Caco-2 (cell line): Measurements from ENCODE around the gene KDM4C. TPM values are rescaled to one million over a fixed set of nuclear protein-coding genes. Genes with fewer than 3 reads are reported as not detected.

Experiments
- BruUV-seq: library from RNA; stranded (reverse); fragments of 400-500 nt; replicated peaks from 2 replicates; lab custom pipeline; 2021; lab: Mats Ljungman, UMichigan
- CTCF ChIA-PET: fragments of 300-600 bp; sonication (Branson Sonifier 250); formaldehyde crosslinking; loops from one replicate; lab custom pipeline; 2022; ENCODE audit warnings: antibody characterized with exemption; lab: Charles Lee
- POLR2A ChIA-PET: fragments of 300-600 bp; sonication (Branson Sonifier 250); formaldehyde crosslinking; loops from one replicate; lab custom pipeline; 2022; ENCODE audit warnings: antibody characterized with exemption; lab: Charles Lee
- DNase-seq, 2 experiments: peaks; one replicate each; pipeline versions ENCODE4 v3.0.0 to v3.0.0-alpha.2; 2020 to 2022
- H3K27me3 ChIP-seq: replicated peaks from 2 replicates; pipeline ENCODE4 v1.6.0; 2011; ENCODE audit warnings: low read length; ENCODE audit not compliant: control insufficient read depth, insufficient read depth
- H3K36me3 ChIP-seq: 2 replicates; pipeline ENCODE4 v1.5.1; 2011; ENCODE audit warnings: low read length; ENCODE audit not compliant: control insufficient read depth, insufficient read depth
- H3K4me1 ChIP-seq: fragments of 250-450 bp; sonication (Bioruptor Pico); 2 replicates; pipeline ENCODE4 v1.5.1; 2020; ENCODE audit warnings: mild to moderate bottlenecking
- H3K4me3 ChIP-seq: 2 replicates; pipeline ENCODE4 v1.5.1; 2011; ENCODE audit warnings: low read depth, mild to moderate bottlenecking, control low read depth, low read length
- H3K9me3 ChIP-seq: fragments of 250-450 bp; sonication (Bioruptor Pico); 2 replicates; pipeline ENCODE4 v1.5.1; 2020; ENCODE audit warnings: mild to moderate bottlenecking, moderate library complexity
- H3K27ac Mint-ChIP-seq: one replicate; pipeline ENCODE4 v1.8.0; 2022; ENCODE audit warnings: mixed read lengths; ENCODE audit not compliant: unreplicated experiment
- H3K27me3 Mint-ChIP-seq: one replicate; pipeline ENCODE4 v1.8.0; 2022; ENCODE audit warnings: mixed read lengths; ENCODE audit not compliant: insufficient read depth, unreplicated experiment
- H3K36me3 Mint-ChIP-seq: one replicate; pipeline ENCODE4 v1.8.0; 2022; ENCODE audit warnings: mild to moderate bottlenecking, mixed read lengths; ENCODE audit not compliant: insufficient read depth, unreplicated experiment
- H3K4me1 Mint-ChIP-seq: one replicate; pipeline ENCODE4 v1.8.0; 2022; ENCODE audit warnings: low read depth, mixed read lengths; ENCODE audit not compliant: unreplicated experiment
- H3K4me3 Mint-ChIP-seq: one replicate; pipeline ENCODE4 v1.8.0; 2022; ENCODE audit warnings: mild to moderate bottlenecking, moderate library complexity, mixed read lengths; ENCODE audit not compliant: unreplicated experiment
- H3K9me3 Mint-ChIP-seq: one replicate; pipeline ENCODE4 v1.8.0; 2022; ENCODE audit warnings: mixed read lengths; ENCODE audit not compliant: unreplicated experiment
- CTCF ChIP-seq, 2 experiments: fragments of 200-600 bp in 1 of 2; IDR thresholded peaks; 1 replicate in 1 of 2; 2 replicates in 1 of 2; pipeline versions ENCODE4 v1.5.1 to v1.8.0; 2011 to 2022; ENCODE audit warnings: antibody characterized with exemption in 1 of 2, control low read depth in 1 of 2, inconsistent platforms in 1 of 2, low read depth in 1 of 2, low read length in 1 of 2, mild to moderate bottlenecking in 1 of 2, moderate library complexity in 1 of 2; ENCODE audit not compliant: insufficient read depth in 1 of 2, severe bottlenecking in 1 of 2, unreplicated experiment in 1 of 2
- intact Hi-C: fragments of 100-400 bp; cut with micrococcal nuclease; formaldehyde crosslinking; loops from one replicate; pipeline ENCODE4 v1.10.0; 2022; ENCODE audit not compliant: unreplicated experiment
- total RNA-seq: library from RNA; stranded (reverse); gene quantifications from 2 replicates; pipeline ENCODE4 v1.2.3, GENCODE V29; 2022

Gene KDM4C
- total RNA-seq, 1 experiment from 2014 or later: 40.3 TPM

DNA sequence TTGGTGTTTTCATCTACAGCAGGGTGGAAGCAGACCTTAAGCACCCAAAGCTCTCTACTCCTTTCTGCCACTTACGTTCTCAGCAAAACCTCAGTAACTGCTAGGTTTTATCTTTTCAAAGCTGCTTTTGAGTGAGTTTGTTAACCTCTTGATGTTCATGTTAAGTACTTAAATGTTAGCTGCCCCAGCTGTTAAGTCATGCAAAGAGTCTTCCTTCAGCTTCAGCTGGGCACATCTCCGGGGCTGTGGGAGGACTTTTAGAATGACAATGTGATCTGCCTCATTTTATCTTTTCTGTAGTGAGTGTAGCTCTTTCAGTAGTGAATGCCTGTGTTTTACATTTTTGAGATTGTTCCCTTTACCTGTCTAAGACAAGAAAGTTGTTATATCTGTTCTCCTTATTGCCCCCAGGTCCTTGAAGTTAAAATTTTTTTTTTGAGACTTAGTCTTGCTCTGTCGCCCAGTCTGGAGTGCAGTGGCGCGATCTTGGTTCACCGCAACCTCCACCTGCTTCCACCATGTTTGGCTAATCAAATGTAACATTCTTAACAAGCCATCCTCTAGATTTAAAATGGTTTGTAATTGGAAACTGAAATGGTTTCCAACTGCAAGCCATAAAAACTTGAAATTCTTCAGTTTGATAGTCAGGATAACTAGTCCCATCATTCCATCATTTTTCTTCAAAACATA, 19.6 kb downstream of the KDM4C start:
- no peak overlapping the region for H3K4me3 Mint-ChIP-seq
- no peak overlapping the region for H3K4me3 ChIP-seq
- TF ChIP-seq CTCF (IDR thresholded peaks at IDR 0.05; ENCODE audit: insufficient read depth in 1 of 2, low read depth in 1 of 2, low read length in 1 of 2, severe bottlenecking in 1 of 2, unreplicated experiment in 1 of 2): no peak
- H3K27me3 ChIP-seq: no peaks in the 10 kb centered on the region
- H3K4me1 ChIP-seq: peaks cover 47% of the 10 kb centered on the region
- H3K36me3 Mint-ChIP-seq: peaks cover 24% of the 10 kb centered on the region
- no peaks in the 10 kb centered on the region for H3K27me3 Mint-ChIP-seq
- peaks cover under 1% of the 10 kb centered on the region for H3K4me1 Mint-ChIP-seq
- intact Hi-C loops: no loop called here
- H3K36me3 ChIP-seq: no peaks in the 10 kb centered on the region
- POLR2A ChIA-PET: no interaction called here
- no peak for DNase-seq
- H3K9me3 ChIP-seq: no peaks in the 10 kb centered on the region
- H3K27ac Mint-ChIP-seq: peak overlapping the region; percentile 42
- no TSS peak for BruUV-seq
- CTCF ChIA-PET: no interaction called here
- no peaks in the 10 kb centered on the region for H3K9me3 Mint-ChIP-seq

DNA sequence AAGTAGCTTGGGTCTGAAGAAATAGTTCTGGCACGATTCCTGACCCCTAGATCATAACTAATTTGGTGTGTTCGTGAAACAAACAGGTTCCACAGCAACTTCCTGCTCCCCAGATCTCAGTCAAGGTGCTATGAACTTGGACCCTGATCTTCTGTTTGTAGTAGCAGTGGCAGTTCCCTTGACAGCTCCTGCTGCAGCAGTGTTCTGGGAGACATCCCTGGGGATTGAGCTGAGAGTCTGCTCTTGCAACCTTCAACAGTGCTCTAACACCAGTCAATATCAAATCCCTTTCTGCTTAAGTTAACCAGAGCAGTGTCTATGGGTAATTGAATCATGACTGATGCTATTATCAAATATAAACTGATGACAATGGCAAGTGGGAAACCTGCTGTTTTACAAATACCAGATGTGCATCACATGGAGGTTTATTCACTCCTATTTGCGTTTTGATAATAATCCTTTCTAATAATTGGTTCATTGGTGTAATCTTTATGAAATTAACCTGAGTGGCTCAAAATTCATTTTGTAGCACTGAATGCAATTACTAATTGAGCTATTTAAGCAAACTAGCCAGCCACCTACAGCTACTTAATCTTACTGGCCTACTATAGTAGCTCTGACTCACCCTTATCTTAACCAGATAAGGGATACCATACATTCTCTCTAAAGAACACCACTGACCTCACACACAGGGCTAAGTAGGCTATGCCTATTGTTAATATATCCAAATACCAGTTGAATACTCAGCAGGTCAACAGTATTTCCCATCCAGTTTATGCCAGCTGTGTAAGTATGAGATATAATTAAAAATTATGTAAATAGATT, 21.9 kb downstream of the KDM4C start:
- TF ChIP-seq CTCF (IDR thresholded peaks at IDR 0.05; ENCODE audit: insufficient read depth in 1 of 2, low read depth in 1 of 2, low read length in 1 of 2, severe bottlenecking in 1 of 2, unreplicated experiment in 1 of 2): no peak
- Mint-ChIP-seq H3K9me3 (no peaks in the 10 kb centered on the region), H3K27me3 (no peaks in the 10 kb centered on the region), H3K36me3 (peaks cover 28% of the 10 kb centered on the region), H3K4me1 (peaks cover 16% of the 10 kb centered on the region), H3K27ac (peak overlapping the region; percentile 51), H3K4me3 (no peak overlapping the region)
- Histone ChIP-seq H3K9me3 (no peaks in the 10 kb centered on the region), H3K36me3 (no peaks in the 10 kb centered on the region), H3K27me3 (no peaks in the 10 kb centered on the region), H3K4me1 (peaks cover 59% of the 10 kb centered on the region), H3K4me3 (no peak overlapping the region)
- intact Hi-C loops: loop anchor here (1.0 kb wide), 2 partner anchors 9 to 13 kb away; no protein-coding TSS in a partner anchor
- DNase-seq: peak in 1 of 2 experiments; percentile 40
- ChIA-PET POLR2A (interaction anchor here (1.2 to 1.7 kb wide), 4 partner anchors 14 to 764 kb away, joined by 3 to 17 read pairs (median 6); partner anchors contain the start of genes KDM4C and RANBP6), CTCF (interaction anchor here (0.8 kb wide), 1 partner anchor 47 kb away, joined by 3 read pairs; no protein-coding TSS in a partner anchor)
- BruUV-seq: no TSS peak

DNA sequence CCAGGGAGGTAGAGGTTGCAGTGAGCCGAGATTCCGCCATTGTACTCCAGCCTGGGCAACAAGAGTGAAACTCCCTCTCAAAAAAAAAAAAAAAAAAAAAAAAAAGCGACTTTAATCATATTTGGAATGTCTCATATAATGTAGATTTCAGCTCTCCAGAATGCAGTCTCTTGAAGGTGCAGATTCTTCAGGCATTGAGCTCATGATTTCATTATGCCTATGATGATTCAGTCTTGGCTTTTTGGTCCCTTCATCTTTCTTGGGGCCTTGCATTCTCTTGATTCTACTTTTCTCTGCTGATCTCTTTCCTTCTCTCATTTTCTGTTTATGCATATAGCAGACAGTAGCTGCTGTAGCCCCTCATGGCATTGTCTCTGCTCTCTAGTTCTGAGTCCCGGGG, 22.9 kb downstream of the KDM4C start:
- Mint-ChIP-seq H3K27me3 (no peaks in the 10 kb centered on the region), H3K4me3 (no peak overlapping the region), H3K36me3 (peaks cover 28% of the 10 kb centered on the region), H3K27ac (peak overlapping the region; percentile 51), H3K9me3 (no peaks in the 10 kb centered on the region), H3K4me1 (peaks cover 18% of the 10 kb centered on the region)
- Histone ChIP-seq H3K36me3 (no peaks in the 10 kb centered on the region), H3K4me1 (peaks cover 68% of the 10 kb centered on the region), H3K4me3 (no peak overlapping the region), H3K9me3 (no peaks in the 10 kb centered on the region), H3K27me3 (no peaks in the 10 kb centered on the region)
- intact Hi-C loops: loop anchor here (1.0 kb wide), 1 partner anchor 8 kb away; no protein-coding TSS in a partner anchor
- BruUV-seq: no TSS peak
- no peak for DNase-seq
- TF ChIP-seq CTCF (IDR thresholded peaks at IDR 0.05; ENCODE audit: insufficient read depth in 1 of 2, low read depth in 1 of 2, low read length in 1 of 2, severe bottlenecking in 1 of 2, unreplicated experiment in 1 of 2): no peak
- ChIA-PET POLR2A (interaction anchor here (1.2 to 1.7 kb wide), 3 partner anchors 23 to 765 kb away, joined by 6 to 17 read pairs (median 7); partner anchors contain the start of genes KDM4C and RANBP6), CTCF (interaction anchor here (0.6 kb wide), 1 partner anchor 24 kb away, joined by 5 read pairs; no protein-coding TSS in a partner anchor)
